Neural progenitor cell (in vitro differentiated cells): Measurements from ENCODE around the gene GAMT.

Source experiments
- CTCF ChIP-seq: fragments of 200-600 bp; sonication (generic); IDR thresholded peaks from 2 replicates; pipeline ENCODE4 v1.5.1; 2017; ENCODE audit warnings: antibody characterized with exemption, mild to moderate bottlenecking
- EZH2 ChIP-seq: fragments of 200-600 bp; sonication (generic); IDR thresholded peaks from 2 replicates; pipeline ENCODE4 v1.6.1; 2017; ENCODE audit warnings: antibody characterized with exemption, mild to moderate bottlenecking, moderate library complexity

DNA sequence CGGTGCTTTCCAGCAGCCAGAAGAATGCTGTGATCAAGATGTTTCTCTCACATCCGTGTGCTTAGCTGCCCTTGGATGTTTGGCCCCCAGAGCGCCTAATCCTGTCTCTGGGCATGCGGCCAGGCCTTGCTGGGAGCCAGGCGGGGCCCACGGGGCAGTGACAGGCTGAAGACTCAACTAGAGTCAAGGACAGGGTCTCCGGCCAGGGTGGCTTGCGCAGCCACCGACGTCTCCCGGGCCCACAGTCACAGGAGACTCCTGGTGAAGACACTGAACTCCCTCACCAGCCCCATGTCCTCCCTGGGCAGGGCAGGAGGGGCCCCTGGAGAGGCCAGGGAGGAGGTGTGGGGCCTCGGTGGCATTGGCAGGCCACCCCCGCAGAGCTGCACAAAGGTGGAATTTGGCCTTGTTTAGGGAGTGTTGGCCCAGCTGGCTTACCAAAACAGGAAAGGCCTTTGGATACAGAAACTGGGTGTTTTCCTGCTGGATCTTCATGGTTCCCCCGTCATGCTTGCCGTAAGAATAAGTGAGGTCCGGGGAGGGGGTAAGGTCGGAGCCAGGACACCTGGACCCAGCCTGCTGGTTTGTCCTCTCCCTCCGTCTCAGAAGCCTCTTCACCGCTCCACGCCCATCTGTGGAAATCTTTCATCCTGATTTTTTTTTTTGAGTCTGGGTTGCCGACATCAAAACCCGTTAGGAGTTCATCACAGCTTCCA is 27.6 kb downstream of the GAMT start:
- TF ChIP-seq CTCF (no peak), EZH2 (no peak)
